PFSK-1 (cell line): Measurements from ENCODE around the gene CCDC85B.

ENCODE experiments used
- POLR2AphosphoS5 ChIP-seq: IDR thresholded peaks from 2 replicates; pipeline ENCODE4 v1.6.1; 2012; ENCODE audit warnings: low read depth, mild to moderate bottlenecking, control low read depth, low read length, moderate library complexity
- REST ChIP-seq, 2 experiments: IDR thresholded peaks; 2 replicates each; pipeline versions ENCODE4 v1.6.1 to v1.8.0; 2011 to 2012; ENCODE audit warnings: low read depth in 2 of 2, low read length in 2 of 2, control low read depth in 1 of 2, inconsistent platforms in 1 of 2, mild to moderate bottlenecking in 1 of 2, moderate library complexity in 1 of 2; ENCODE audit not compliant: insufficient read depth in 1 of 2
- TAF1 ChIP-seq: IDR thresholded peaks from 2 replicates; pipeline ENCODE4 v1.6.1; 2012; ENCODE audit warnings: low read length, control low read depth, borderline replicate concordance; ENCODE audit not compliant: insufficient read depth

GRCh38 chr11:65931773-65932557 is 41.5 kb downstream of the CCDC85B start:
- TF ChIP-seq POLR2AphosphoS5 (no peak), TAF1 (no peak), REST (IDR thresholded peaks at IDR 0.05; ENCODE audit: insufficient read depth in 1 of 2, low read depth in 2 of 2, low read length in 2 of 2) (no peak)
